SK-N-SH (cell line): ENCODE results near the gene WDR33.

Source experiments
- FOXJ3 ChIP-seq: sonication (generic); formaldehyde crosslinking; IDR thresholded peaks from 2 replicates; pipeline ENCODE4 v1.5.1; 2020; ENCODE audit warnings: mild to moderate bottlenecking, missing genetic modification reagents
- GABPA ChIP-seq: IDR thresholded peaks from 2 replicates; pipeline ENCODE4 v1.4.0; 2012; ENCODE audit warnings: low read depth, mild to moderate bottlenecking
- POLR2AphosphoS5 ChIP-seq: IDR thresholded peaks from 2 replicates; pipeline ENCODE4 v1.6.1; 2012; ENCODE audit warnings: low read depth, low read length
- RCOR1 ChIP-seq: fragments of 150-350 bp; IDR thresholded peaks from 2 replicates; pipeline ENCODE4 v1.6.1; 2017; ENCODE audit warnings: antibody characterized with exemption, low read length
- TCF12 ChIP-seq: IDR thresholded peaks from 2 replicates; pipeline ENCODE4 v1.4.0; 2012
- TEAD4 ChIP-seq: IDR thresholded peaks from 2 replicates; pipeline ENCODE4 v1.4.0; 2012; ENCODE audit warnings: mild to moderate bottlenecking, borderline replicate concordance; ENCODE audit not compliant: insufficient read depth
- TF ChIP-seq, protein P1 (sequence below): fragments of 150-350 bp; IDR thresholded peaks from 2 replicates; pipeline ENCODE4 v1.6.1; 2017; ENCODE audit warnings: antibody characterized with exemption, low read length, low read depth, borderline replicate concordance
- TF ChIP-seq, protein P2 (sequence below): fragments of 200-600 bp; sonication (generic); IDR thresholded peaks from 2 replicates; pipeline ENCODE4 v1.6.1; 2017; ENCODE audit warnings: antibody characterized with exemption, mild to moderate bottlenecking, moderate library complexity
- TF ChIP-seq, protein P3 (sequence below): IDR thresholded peaks from 2 replicates; pipeline ENCODE4 v1.6.1; 2012; ENCODE audit warnings: mild to moderate bottlenecking, low read depth, low read length, moderate library complexity
- TF ChIP-seq, protein P4 (sequence below): IDR thresholded peaks from 2 replicates; pipeline ENCODE4 v1.4.0; 2012; ENCODE audit warnings: low read depth

DNA sequence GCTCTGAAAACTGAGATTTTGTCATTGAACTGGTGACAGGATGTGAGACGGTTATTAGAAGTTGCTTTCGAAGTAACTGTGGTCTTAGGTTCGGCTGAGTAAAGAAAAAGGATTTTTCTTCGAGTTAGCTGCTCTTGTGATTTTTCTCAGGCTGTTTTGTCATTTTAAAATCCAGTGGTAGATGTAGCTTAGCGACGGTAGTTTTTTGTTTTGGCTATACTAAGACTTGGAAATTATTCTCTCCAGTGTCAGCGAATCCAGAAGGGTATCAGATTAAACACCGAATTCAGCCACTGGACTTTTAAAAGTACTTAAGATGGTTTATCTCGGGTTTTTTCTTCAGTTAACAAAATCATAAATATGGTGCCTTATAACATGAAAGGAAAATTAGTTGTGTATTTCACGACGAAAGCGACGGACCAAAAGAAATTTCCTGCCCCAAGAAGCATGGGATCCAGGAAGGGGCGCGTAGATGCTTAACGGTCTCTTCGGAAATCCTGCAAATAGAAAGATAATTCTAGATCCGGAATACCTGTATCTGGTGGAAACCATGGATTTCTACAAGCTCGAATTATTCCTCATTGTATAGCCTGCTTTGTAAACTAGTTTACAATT is 108.5 kb downstream of the WDR33 start:
- TF ChIP-seq, protein P1, sequence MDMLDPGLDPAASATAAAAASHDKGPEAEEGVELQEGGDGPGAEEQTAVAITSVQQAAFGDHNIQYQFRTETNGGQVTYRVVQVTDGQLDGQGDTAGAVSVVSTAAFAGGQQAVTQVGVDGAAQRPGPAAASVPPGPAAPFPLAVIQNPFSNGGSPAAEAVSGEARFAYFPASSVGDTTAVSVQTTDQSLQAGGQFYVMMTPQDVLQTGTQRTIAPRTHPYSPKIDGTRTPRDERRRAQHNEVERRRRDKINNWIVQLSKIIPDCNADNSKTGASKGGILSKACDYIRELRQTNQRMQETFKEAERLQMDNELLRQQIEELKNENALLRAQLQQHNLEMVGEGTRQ, result no peak
- TF ChIP-seq GABPA, result no peak
- no peak for TF ChIP-seq TEAD4
- TF ChIP-seq, protein P2, sequence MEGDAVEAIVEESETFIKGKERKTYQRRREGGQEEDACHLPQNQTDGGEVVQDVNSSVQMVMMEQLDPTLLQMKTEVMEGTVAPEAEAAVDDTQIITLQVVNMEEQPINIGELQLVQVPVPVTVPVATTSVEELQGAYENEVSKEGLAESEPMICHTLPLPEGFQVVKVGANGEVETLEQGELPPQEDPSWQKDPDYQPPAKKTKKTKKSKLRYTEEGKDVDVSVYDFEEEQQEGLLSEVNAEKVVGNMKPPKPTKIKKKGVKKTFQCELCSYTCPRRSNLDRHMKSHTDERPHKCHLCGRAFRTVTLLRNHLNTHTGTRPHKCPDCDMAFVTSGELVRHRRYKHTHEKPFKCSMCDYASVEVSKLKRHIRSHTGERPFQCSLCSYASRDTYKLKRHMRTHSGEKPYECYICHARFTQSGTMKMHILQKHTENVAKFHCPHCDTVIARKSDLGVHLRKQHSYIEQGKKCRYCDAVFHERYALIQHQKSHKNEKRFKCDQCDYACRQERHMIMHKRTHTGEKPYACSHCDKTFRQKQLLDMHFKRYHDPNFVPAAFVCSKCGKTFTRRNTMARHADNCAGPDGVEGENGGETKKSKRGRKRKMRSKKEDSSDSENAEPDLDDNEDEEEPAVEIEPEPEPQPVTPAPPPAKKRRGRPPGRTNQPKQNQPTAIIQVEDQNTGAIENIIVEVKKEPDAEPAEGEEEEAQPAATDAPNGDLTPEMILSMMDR, result no peak
- TF ChIP-seq, protein P3, sequence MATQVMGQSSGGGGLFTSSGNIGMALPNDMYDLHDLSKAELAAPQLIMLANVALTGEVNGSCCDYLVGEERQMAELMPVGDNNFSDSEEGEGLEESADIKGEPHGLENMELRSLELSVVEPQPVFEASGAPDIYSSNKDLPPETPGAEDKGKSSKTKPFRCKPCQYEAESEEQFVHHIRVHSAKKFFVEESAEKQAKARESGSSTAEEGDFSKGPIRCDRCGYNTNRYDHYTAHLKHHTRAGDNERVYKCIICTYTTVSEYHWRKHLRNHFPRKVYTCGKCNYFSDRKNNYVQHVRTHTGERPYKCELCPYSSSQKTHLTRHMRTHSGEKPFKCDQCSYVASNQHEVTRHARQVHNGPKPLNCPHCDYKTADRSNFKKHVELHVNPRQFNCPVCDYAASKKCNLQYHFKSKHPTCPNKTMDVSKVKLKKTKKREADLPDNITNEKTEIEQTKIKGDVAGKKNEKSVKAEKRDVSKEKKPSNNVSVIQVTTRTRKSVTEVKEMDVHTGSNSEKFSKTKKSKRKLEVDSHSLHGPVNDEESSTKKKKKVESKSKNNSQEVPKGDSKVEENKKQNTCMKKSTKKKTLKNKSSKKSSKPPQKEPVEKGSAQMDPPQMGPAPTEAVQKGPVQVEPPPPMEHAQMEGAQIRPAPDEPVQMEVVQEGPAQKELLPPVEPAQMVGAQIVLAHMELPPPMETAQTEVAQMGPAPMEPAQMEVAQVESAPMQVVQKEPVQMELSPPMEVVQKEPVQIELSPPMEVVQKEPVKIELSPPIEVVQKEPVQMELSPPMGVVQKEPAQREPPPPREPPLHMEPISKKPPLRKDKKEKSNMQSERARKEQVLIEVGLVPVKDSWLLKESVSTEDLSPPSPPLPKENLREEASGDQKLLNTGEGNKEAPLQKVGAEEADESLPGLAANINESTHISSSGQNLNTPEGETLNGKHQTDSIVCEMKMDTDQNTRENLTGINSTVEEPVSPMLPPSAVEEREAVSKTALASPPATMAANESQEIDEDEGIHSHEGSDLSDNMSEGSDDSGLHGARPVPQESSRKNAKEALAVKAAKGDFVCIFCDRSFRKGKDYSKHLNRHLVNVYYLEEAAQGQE, result no peak
- no peak for TF ChIP-seq TCF12
- TF ChIP-seq, protein P4, sequence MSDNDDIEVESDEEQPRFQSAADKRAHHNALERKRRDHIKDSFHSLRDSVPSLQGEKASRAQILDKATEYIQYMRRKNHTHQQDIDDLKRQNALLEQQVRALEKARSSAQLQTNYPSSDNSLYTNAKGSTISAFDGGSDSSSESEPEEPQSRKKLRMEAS, result no peak
- TF ChIP-seq POLR2AphosphoS5, result no peak
- no peak for TF ChIP-seq RCOR1
- TF ChIP-seq FOXJ3, result no peak
